ENCODE results near the gene CYBRD1. TPM values are rescaled to one million over a fixed set of nuclear protein-coding genes. Genes with fewer than 3 reads are reported as not detected.

CYBRD1 gene
- total RNA-seq, 2 donors from 2014 or later, result 34.6 to 59.7 TPM

DNA sequence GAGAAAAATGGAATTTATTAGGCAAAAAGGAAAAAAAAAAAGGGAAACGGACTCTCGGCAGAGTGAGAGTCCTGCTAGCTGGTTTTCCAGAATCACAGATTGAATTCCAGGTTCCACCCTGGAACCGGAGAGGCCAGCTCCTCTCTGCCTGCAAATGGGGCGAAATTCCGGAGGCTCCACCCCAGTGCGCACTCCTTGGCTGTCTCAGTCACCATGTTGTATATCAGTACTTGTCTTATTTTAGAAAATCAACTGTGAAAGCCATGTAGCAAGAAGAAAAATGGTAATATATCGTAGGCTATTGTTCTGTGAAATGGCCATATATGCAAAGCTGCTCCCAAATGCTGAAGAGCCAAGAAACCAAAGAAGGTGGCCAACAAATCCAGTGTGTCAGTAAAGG, 49.4 kb downstream of the CYBRD1 start:
- Histone ChIP-seq H3K27me3 (no peaks in the 10 kb centered on the region), H3K9me3 (no peaks in the 10 kb centered on the region), H3K4me3 (no peak overlapping the region), H3K4me1 (no peaks in the 10 kb centered on the region), H3K27ac (no peak overlapping the region), H3K36me3 (replicated peaks in 1 of 2; ENCODE audit: insufficient read depth in 1 of 2, low read depth in 2 of 2) (no peaks in the 10 kb centered on the region)
- 64 to 71% methylated on average over 7 of the region's 7 CpGs for WGBS, 2 donors
- ATAC-seq (no peak), DNase-seq (no peak)
- intact Hi-C loops (cut with DNase I), result no loop called here
- no peak for TF ChIP-seq POLR2A (IDR thresholded peaks at IDR 0.05)
- TF ChIP-seq, protein P1, sequence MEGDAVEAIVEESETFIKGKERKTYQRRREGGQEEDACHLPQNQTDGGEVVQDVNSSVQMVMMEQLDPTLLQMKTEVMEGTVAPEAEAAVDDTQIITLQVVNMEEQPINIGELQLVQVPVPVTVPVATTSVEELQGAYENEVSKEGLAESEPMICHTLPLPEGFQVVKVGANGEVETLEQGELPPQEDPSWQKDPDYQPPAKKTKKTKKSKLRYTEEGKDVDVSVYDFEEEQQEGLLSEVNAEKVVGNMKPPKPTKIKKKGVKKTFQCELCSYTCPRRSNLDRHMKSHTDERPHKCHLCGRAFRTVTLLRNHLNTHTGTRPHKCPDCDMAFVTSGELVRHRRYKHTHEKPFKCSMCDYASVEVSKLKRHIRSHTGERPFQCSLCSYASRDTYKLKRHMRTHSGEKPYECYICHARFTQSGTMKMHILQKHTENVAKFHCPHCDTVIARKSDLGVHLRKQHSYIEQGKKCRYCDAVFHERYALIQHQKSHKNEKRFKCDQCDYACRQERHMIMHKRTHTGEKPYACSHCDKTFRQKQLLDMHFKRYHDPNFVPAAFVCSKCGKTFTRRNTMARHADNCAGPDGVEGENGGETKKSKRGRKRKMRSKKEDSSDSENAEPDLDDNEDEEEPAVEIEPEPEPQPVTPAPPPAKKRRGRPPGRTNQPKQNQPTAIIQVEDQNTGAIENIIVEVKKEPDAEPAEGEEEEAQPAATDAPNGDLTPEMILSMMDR (IDR thresholded peaks at IDR 0.05), result no peak

- Histone ChIP-seq H3K27me3 (no peaks in the 10 kb centered on the region), H3K36me3 (replicated peaks in 1 of 2; ENCODE audit: insufficient read depth in 1 of 2, low read depth in 2 of 2) (no peaks in the 10 kb centered on the region), H3K4me3 (no peak overlapping the region), H3K9me3 (no peaks in the 10 kb centered on the region), H3K27ac (no peak overlapping the region), H3K4me1 (no peaks in the 10 kb centered on the region)
- 26 to 27% methylated on average over 21 of the region's 21 CpGs for WGBS, 2 donors
- TF ChIP-seq POLR2A (IDR thresholded peaks at IDR 0.05), result no peak
- TF ChIP-seq, protein P1 (IDR thresholded peaks at IDR 0.05), result peak; percentile 79 to 98 (median 88)
- ATAC-seq (peak; percentile 92), DNase-seq (peak; percentile 79 to 83 (median 80))
- intact Hi-C loops (cut with DNase I), result no loop called here
These were observed 52.0 kb downstream of the CYBRD1 start for GRCh38 chr2:171574149-171574795.

DNA sequence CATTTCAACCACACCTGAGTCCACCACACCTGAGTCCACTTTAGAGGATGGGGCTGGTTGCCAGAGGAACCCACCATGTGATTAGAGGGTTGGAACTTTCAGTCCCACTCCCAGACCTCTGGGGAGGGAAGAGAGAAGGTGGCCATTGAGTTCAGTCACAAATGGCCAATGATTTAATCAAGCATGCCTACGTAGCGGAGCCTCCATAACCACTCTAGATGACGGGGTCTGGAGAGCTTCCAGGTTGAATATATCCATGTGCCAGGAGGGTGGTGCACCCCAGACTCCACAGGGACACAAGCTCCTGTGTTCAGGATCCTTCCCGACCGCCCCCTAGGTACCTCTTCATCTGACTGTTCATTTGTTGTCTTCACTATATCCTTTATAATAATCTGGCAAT, 53.3 kb downstream of the CYBRD1 start:
- TF ChIP-seq, protein P1 (IDR thresholded peaks at IDR 0.05), result no peak
- TF ChIP-seq POLR2A (IDR thresholded peaks at IDR 0.05), result no peak
- DNase-seq (no peak), ATAC-seq (no peak)
- intact Hi-C loops (cut with DNase I), result no loop called here
- H3K27me3 ChIP-seq, result no peaks in the 10 kb centered on the region
- no peaks in the 10 kb centered on the region for H3K36me3 ChIP-seq (replicated peaks in 1 of 2; ENCODE audit: insufficient read depth in 1 of 2, low read depth in 2 of 2)
- 78 to 80% methylated on average over 4 to 5 of the region's 5 CpGs for WGBS, 2 donors
- no peaks in the 10 kb centered on the region for H3K4me1 ChIP-seq
- H3K9me3 ChIP-seq, result no peaks in the 10 kb centered on the region
- no peak overlapping the region for H3K27ac ChIP-seq
- H3K4me3 ChIP-seq, result no peak overlapping the region

GRCh38 chr2:171578127-171578803, 56.0 kb downstream of the CYBRD1 start:
- ATAC-seq, result no peak
- no peaks in the 10 kb centered on the region for H3K36me3 ChIP-seq (replicated peaks in 1 of 2; ENCODE audit: insufficient read depth in 1 of 2, low read depth in 2 of 2)
- H3K27ac ChIP-seq, result no peak overlapping the region
- H3K4me3 ChIP-seq, result no peak overlapping the region
- WGBS, 2 donors, result 76 to 79% methylated on average over 4 of the region's 4 CpGs
- DNase-seq, result no peak
- H3K9me3 ChIP-seq, result no peaks in the 10 kb centered on the region
- intact Hi-C loops (cut with DNase I), result no loop called here
- no peaks in the 10 kb centered on the region for H3K27me3 ChIP-seq
- TF ChIP-seq, protein P1 (IDR thresholded peaks at IDR 0.05), result no peak
- TF ChIP-seq POLR2A (IDR thresholded peaks at IDR 0.05), result no peak
- H3K4me1 ChIP-seq, result no peaks in the 10 kb centered on the region
